Fibroblast of skin of left quadriceps (primary cell): ENCODE measurements around the gene KLK15.

Experiments
- DNase-seq, 2 experiments: peaks; one replicate each; pipeline ENCODE4 v3.0.0-alpha.2; 2013; ENCODE audit warnings: low read depth in 2 of 2

Gene KLK15

GRCh38 chr19:50843701-50844221 is 10.4 kb upstream of the KLK15 start:
- DNase-seq = no peak

GRCh38 chr19:50843205-50843604 is 9.8 kb upstream of the KLK15 start:
- no peak for DNase-seq

DNA sequence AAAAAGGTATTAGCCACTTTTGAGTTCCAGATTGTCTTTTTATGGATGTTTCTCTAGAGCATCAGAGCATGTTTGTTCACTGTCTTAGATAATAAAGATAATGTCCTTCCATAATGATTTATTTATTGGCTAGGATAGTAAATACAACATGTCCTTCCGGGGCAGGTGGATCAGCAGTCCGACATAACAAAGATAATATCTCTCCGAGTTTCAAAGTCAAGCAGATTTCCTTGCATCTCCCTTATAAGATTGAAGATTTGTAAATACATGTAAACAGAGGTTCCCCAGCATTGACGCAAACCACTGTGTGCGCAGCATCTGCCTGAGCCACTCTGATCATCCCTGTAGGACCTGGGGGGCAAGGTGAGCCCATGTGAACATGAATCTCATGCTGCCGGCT is 8.8 kb upstream of the KLK15 start:
- no peak for DNase-seq

- DNase-seq = no peak
Observed at GRCh38 chr19:50839712-50840655, 6.6 kb upstream of the KLK15 start.

- no peak for DNase-seq
Observed at GRCh38 chr19:50838239-50838638, 4.9 kb upstream of the KLK15 start.

DNA sequence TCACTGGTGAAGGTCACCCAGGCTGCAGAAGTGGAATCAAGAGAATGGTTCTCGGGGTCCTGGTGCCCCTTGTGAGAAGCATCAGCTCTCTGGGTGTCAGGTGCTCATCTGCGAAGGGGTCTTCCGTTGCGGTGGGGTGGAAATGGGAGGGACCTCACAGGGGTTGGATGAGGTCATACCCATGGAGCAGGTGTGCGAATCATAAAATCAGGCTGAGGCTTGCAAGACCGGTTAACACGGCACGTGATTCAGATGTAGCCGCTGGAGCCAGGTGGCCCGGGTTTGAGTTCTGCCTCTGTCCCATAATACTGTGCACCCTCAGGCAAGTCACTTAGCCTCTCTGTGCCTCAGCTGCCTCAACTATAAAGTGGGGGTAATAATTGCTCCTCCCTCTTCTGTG is 3.9 kb upstream of the KLK15 start:
- DNase-seq = no peak

DNA sequence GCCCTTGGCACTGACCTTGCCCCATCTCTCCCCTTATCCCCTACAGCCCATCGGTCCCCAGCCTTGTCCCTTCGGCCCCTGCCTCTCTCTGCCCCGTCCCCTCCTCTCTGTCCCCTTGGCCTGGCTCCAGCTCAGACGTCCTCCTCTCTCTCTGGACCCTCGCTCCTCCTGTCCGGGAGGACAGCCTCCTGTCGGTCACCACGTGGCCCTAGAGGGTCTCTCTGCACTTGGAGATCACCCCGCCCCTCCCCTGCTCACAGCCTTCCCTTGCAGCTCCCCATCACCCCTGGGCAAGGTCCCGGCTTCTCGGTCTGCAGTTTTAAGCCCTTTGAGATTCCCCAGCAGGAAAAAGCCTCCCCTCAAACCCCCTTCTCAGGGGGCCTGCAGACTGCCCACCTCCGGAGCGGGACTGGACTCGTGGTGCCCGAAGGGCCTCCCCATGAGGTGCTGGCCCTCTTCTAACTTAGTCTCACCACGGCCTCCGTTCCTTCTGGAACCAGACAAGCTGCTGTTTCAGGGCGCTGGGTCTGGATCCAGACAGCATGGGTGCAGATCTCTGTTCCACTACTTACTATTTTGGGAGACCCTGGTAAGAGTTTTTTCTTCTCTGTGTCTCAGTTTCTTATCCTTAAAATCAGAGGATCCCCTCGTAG is 3.3 kb upstream of the KLK15 start:
- no peak for DNase-seq

- peak; percentile 9 for DNase-seq
Observed at GRCh38 chr19:50835785-50836542, 2.6 kb upstream of the KLK15 start.

DNA sequence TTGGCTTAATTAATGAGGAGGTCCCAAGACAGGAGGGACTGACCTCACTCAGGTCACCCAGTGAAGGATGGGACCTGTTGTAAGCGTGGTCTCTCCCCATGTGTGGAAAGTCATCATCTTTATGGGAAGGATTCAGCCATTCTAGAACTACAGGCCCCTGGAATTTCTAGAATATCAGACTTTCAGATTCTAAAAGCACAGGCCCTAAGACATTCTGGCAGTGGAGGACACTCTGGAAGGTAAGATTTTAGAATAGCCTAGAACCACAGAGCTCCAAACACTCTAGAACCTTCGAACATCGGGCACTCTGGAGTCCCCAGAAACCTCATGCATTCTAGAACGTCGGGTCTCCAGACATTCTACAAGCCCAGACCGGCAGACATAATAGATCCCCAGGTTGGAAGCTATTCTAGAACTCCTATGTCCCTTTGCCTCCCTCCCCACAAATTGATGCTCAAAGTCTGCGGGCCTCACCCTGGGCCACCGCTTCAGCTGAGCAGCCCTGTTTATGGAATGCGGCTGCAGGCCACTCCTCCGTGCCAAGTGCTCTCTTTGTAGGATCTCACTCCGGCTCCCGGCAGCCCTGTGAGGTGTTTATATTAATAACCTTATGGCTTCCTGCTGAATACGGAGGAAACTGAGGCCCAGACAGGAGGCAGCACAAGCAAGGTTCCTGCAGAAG is 1.9 kb upstream of the KLK15 start:
- no peak for DNase-seq

DNA sequence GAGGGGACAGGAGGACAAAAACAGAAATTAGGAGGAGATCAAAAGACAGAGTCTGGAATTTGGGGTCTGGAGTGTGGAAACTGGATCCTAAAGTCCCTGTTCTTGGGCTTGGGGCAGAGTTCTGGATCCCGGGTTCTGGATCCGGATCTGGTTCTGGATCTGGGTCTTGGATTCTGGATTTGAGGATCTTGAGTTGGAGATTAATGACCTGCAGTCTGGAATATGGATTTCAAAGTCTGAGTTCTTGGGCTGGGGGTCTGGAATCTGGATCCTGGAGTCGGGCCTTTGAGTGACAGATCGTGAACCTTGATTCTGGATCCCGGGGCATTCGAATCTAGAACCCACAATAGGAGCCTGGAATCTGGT is 411 bp upstream of the KLK15 start:
- no peak for DNase-seq

DNA sequence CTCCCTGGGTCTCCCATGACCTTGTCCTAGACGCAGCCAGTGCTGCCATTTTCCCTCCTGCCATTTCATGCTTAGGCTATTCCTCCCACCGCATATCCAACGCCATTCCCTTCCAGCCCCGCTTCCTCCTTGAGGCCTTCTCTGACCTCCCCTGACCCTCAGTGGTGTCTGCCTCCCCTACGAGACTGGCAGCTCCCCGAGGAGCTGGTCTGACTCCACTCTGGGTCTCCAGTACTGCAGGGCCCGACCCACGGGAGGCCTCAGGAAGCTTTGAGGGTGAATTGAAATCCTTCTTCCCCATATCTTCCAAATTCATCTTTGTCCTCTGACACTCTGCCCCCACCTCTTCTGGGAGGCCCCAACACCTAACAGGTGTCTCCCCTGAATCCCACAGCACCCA is 708 bp downstream of the KLK15 start:
- no peak for DNase-seq

- no peak for DNase-seq
Observed at GRCh38 chr19:50831026-50831396, 2.4 kb downstream of the KLK15 start.

- DNase-seq = no peak
Observed at GRCh38 chr19:50830266-50831025, 2.9 kb downstream of the KLK15 start.

DNA sequence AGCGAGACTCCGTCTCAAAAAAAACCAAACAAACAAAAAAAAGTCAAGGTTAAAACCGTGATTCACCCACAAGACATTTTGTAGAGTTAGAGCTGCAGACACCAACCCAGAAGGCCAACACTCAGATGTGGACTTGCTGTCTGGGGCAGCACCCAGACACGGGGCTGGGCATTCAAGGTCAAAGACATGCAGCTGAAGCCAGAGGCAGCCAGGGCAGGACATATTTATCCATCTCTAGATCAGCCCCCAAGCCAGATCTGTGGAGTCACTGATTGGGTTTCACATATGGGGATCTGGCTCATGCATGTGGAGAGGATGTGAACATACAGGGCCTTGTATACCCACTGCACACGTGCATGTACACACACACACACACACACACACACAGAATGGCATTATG is 3.6 kb downstream of the KLK15 start:
- no peak for DNase-seq

DNA sequence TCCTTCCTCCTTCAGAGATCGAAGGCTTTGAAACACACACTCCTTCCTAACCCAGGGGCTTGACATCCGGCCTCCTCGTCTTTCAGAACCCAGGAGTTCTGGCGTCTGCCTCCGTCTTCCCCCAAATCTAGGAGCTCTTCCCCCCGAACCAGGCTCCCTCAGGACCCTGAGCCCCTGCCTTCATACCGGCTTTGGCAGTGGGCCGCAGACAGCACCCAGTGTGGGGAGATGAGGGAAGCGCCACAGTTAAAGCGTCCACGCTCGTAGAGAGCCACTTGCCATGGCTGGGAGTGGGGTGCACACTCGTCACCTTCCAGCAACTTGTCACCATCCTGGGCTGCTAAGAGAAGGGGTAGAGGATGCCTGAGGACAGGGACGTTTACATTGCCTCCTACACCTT is 5.9 kb downstream of the KLK15 start:
- no peak for DNase-seq

- no peak for DNase-seq
Observed at GRCh38 chr19:50826492-50827240, 6.7 kb downstream of the KLK15 start.

- DNase-seq = no peak
Observed at GRCh38 chr19:50823389-50824042, 9.9 kb downstream of the KLK15 start, which contains the start of gene KLK1. KLK1 (minus strand) TSS chr19:50823787; CDS start chr19:50823748, 39 bp downstream.

DNA sequence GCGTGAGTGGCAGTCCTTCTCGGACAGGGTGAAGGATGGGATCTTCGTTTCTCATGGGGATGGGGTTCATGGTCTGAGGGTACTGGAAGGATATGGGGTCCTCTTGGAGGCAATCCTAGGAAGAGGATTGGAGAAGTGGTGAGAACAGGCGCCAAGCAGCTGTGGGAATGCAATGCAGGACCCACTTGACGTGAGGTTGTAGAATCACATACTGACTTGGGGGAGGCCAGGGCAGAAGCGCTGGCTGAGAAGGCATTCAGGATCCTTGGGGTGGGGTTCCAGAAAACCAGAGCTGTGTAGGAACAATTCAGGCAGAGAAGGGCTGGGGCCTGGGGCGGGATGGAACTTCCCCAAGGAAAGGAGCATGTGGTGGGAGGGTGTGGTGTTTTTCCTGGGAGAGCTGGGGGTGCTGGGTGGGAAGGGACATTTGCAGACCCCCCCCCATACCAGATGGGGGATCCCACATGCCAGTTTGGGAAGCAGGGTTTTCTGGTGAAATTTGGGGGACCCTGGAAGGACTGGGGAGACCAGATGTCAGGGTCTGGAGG is 10.6 kb downstream of the KLK15 start:
- no peak for DNase-seq

DNA sequence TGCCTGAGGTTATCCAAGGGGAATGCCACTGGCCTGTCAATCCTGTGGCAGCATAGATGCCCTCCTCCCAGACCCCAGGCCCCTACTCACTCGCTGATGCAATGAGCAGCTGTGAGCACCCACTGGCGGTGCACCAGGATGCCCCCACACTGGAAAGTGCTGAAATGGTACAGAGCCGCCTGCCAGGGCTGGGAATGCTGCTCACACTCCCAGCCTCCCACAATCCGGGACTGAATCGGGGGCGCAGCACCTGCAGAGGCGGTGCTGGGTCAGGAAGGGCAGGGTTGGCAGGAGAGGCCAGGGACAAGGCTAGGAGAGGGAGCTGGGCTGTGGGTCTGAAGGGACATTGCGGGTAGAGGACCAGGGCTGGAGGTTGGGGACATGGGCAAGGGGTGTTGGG is 11.8 kb downstream of the KLK15 start:
- no peak for DNase-seq
